HUES64 (cell line): Measurements from ENCODE around the gene OAS3.
"Not testable (repeated sequence)": the region's sequence is repeated elsewhere in the genome, so short reads cannot be mapped to it uniquely, and the experiment has no call there.

Experiments used
- H3K27ac ChIP-seq: 2 replicates; pipeline ENCODE4 v1.7.0; 2013; ENCODE audit warnings: low read depth, low read length, inconsistent platforms
- H3K27me3 ChIP-seq: 2 replicates; pipeline ENCODE4 v1.6.1; 2013; ENCODE audit warnings: mild to moderate bottlenecking, low read length; ENCODE audit not compliant: insufficient read depth
- H3K36me3 ChIP-seq: 2 replicates; pipeline ENCODE4 v1.6.1; 2013; ENCODE audit warnings: mild to moderate bottlenecking, low read length; ENCODE audit not compliant: insufficient read depth
- H3K4me1 ChIP-seq: 2 replicates; pipeline ENCODE4 v1.6.1; 2013; ENCODE audit warnings: mild to moderate bottlenecking, low read length, moderate library complexity; ENCODE audit not compliant: insufficient read depth
- H3K4me3 ChIP-seq: 2 replicates; pipeline ENCODE4 v1.5.1; 2013; ENCODE audit warnings: mild to moderate bottlenecking, low read length, moderate library complexity
- H3K9ac ChIP-seq: 2 replicates; pipeline ENCODE4 v1.6.1; 2013; ENCODE audit warnings: mild to moderate bottlenecking, low read depth, low read length
- H3K9me3 ChIP-seq: 2 replicates; pipeline ENCODE4 v1.6.1; 2013; ENCODE audit warnings: low read depth, low read length; ENCODE audit not compliant: insufficient read depth
- WGBS: fragments of 150-250, 120-280 bp; methylation state at CpG from one replicate; pipeline ENCODE4 v1.1.7; 2013; ENCODE audit warnings: missing lambda C conversion rate; 5-methylcytosine and 5-hydroxymethylcytosine counted together

Gene OAS3

DNA sequence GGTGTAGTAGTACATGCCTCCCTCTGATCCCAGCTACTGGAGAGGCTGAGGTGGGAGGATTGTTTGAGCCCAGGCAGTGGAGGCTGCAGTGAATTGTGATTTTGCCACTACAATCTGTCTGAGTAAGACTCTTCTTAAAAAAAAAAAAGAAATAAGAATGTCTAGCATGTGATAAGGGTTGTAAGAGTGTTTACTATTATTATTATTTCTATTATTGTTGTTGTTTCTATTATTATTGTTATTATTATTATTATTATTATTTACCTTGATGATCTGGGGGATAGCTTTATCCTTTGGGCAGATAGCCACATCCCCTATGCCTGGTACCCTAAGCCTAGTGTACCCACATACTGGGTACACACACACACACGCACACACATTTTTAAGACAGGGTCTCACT is 4.3 kb downstream of the OAS3 start:
- 100% methylated on average over 1 of the region's 1 CpG for WGBS

DNA sequence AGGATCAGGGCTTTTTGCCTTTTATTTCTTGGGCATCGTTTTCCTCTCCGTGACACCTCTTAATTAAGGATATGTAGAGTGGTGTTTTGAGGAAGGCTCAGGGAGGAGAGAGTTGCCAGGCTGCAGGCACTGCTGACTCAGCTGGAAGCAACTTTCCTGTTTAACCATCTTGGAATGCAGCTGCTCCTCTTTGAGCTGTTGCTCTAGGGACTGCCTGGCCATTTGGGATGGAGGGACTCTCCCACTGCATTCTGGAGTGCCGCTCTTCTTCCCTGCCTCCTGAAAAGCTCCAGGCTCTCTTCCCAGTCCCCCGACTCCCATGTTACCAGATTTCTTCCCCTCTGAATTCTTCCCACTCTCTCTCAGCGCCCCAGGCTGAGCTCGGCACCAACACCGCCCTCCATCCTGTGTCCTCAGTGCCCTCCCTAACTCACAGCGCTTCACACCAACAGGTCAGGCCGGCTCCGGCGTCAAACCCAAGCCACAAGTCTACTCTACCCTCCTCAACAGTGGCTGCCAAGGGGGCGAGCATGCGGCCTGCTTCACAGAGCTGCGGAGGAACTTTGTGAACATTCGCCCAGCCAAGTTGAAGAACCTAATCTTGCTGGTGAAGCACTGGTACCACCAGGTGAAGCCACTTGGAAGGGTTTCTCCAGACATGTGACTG is 5.9 kb downstream of the OAS3 start:
- H3K4me1 ChIP-seq, result no peaks in the 10 kb centered on the region
- no peaks in the 10 kb centered on the region for H3K9me3 ChIP-seq
- H3K27me3 ChIP-seq, result peaks cover 9% of the 10 kb centered on the region
- H3K27ac ChIP-seq, result no peak overlapping the region
- WGBS, result 92% methylated on average over 15 of the region's 15 CpGs
- H3K4me3 ChIP-seq, result no peak overlapping the region
- H3K9ac ChIP-seq, result no peak overlapping the region
- no peaks in the 10 kb centered on the region for H3K36me3 ChIP-seq

More for the DNA sequence above, 4.3 kb downstream of the OAS3 start:
- no peaks in the 10 kb centered on the region for H3K9me3 ChIP-seq
- H3K27ac ChIP-seq, result no peak overlapping the region
- peaks cover 25% of the 10 kb centered on the region for H3K27me3 ChIP-seq
- H3K4me3 ChIP-seq, result no peak overlapping the region
- H3K36me3 ChIP-seq, result no peaks in the 10 kb centered on the region
- H3K9ac ChIP-seq, result no peak overlapping the region
- no peaks in the 10 kb centered on the region for H3K4me1 ChIP-seq

DNA sequence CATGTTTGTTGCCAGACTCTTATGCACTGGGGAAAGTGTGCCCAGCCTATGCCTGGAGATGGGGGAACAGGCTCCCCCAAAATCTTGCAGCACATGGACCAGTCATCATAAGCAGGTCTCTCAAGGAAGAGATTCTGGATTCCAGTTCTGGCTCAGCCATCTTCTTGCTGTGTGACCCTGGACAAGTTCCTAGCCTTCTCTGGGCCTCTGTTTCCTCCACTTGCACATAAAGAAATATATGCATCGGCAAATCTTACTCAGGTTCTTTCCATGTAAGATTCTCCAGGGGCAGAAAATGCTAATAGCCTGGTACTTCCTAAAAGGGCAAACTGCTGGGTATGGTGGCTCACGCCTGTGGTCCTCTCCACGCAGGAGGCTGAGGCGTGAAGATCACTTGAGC is 7.2 kb downstream of the OAS3 start:
- no peaks in the 10 kb centered on the region for H3K9me3 ChIP-seq
- H3K36me3 ChIP-seq, result no peaks in the 10 kb centered on the region
- H3K4me1 ChIP-seq, result no peaks in the 10 kb centered on the region
- H3K27ac ChIP-seq, result no peak overlapping the region
- H3K9ac ChIP-seq, result no peak overlapping the region
- no peak overlapping the region for H3K4me3 ChIP-seq
- WGBS, result 94% methylated on average over 4 of the region's 4 CpGs
- no peaks in the 10 kb centered on the region for H3K27me3 ChIP-seq

DNA sequence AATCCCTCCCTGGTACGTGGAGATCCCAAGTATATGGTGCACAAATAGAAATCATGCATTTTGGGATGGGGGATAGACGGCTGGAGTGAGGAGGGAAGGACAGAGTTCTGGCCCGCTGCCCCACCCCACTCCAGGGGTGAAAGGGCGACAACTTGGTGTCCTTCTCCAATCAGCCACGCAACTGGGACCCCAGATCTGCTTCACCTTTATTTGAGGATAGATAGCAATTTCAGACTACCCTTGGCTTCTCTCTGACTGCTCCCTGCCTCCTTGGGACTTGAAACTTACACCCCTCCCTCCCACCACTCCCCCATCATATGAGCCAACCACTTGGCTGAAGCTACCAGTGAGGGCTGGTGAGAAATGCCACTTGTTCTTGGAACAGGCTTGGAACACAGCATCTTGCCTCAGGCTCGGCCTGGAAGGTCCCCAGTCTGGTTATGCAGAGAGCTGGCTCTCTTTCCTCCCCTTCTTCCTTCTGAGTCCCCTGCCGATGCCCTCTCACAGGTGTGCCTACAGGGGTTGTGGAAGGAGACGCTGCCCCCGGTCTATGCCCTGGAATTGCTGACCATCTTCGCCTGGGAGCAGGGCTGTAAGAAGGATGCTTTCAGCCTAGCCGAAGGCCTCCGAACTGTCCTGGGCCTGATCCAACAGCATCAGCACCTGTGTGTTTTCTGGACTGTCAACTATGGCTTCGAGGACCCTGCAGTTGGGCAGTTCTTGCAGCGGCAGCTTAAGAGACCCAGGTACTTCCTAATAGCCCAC is 8.1 kb downstream of the OAS3 start:
- H3K4me1 ChIP-seq, result no peaks in the 10 kb centered on the region
- no peaks in the 10 kb centered on the region for H3K36me3 ChIP-seq
- H3K27me3 ChIP-seq, result no peaks in the 10 kb centered on the region
- no peaks in the 10 kb centered on the region for H3K9me3 ChIP-seq
- no peak overlapping the region for H3K9ac ChIP-seq
- no peak overlapping the region for H3K27ac ChIP-seq
- 93% methylated on average over 13 of the region's 14 CpGs for WGBS
- H3K4me3 ChIP-seq, result no peak overlapping the region

DNA sequence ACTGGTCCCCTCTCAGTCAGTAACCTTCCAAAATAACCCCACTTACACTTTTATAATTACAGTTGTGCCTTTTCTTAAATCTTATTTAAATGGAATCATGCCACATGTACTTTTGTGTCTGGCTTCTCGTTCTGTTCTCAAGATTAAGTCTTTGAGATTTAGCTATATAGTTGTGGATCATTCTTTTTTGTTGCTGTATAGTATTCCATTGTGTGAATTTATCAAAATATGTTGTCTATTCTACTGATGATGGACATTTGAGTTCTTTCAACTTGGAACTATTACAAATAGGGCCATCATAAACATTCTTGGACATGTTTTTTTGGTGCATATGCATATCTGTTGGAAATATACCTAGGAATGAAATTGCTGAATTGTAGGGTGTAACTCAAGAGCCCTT is 9.0 kb downstream of the OAS3 start:
- Histone ChIP-seq H3K9me3 (no peaks in the 10 kb centered on the region), H3K4me3 (no peak overlapping the region), H3K36me3 (no peaks in the 10 kb centered on the region), H3K27me3 (no peaks in the 10 kb centered on the region), H3K27ac (no peak overlapping the region), H3K4me1 (no peaks in the 10 kb centered on the region), H3K9ac (no peak overlapping the region)
- WGBS, result 0% methylated on average over 1 of the region's 1 CpG

DNA sequence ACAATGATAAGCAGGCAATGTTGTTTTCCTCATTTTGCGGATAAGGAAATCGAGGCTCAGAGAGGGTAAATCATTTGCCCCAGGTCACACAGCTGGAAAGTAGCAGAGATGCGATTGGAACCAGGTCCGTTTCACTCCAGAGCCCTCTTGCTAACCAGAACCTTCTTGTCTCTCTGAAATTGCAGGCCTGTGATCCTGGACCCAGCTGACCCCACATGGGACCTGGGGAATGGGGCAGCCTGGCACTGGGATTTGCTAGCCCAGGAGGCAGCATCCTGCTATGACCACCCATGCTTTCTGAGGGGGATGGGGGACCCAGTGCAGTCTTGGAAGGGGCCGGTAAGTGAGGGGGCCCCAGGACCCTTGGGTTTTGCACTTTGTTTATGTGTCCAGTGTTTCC is 9.5 kb downstream of the OAS3 start:
- no peak overlapping the region for H3K27ac ChIP-seq
- H3K4me1 ChIP-seq, result no peaks in the 10 kb centered on the region
- H3K4me3 ChIP-seq, result no peak overlapping the region
- no peaks in the 10 kb centered on the region for H3K36me3 ChIP-seq
- H3K27me3 ChIP-seq, result no peaks in the 10 kb centered on the region
- no peak overlapping the region for H3K9ac ChIP-seq
- 93% methylated on average over 5 of the region's 5 CpGs for WGBS
- H3K9me3 ChIP-seq, result no peaks in the 10 kb centered on the region

DNA sequence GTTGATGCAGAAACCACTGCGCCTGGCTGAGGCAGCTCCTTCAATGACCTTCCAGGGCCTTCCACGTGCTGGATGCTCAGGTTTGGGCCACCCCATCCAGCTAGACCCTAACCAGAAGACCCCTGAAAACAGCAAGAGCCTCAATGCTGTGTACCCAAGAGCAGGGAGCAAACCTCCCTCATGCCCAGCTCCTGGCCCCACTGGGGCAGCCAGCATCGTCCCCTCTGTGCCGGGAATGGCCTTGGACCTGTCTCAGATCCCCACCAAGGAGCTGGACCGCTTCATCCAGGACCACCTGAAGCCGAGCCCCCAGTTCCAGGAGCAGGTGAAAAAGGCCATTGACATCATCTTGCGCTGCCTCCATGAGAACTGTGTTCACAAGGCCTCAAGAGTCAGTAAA is 10.5 kb downstream of the OAS3 start:
- 94% methylated on average over 7 of the region's 7 CpGs for WGBS
- H3K27ac ChIP-seq, result no peak overlapping the region
- no peak overlapping the region for H3K4me3 ChIP-seq
- no peaks in the 10 kb centered on the region for H3K9me3 ChIP-seq
- H3K9ac ChIP-seq, result no peak overlapping the region
- H3K27me3 ChIP-seq, result no peaks in the 10 kb centered on the region
- H3K36me3 ChIP-seq, result no peaks in the 10 kb centered on the region
- no peaks in the 10 kb centered on the region for H3K4me1 ChIP-seq

DNA sequence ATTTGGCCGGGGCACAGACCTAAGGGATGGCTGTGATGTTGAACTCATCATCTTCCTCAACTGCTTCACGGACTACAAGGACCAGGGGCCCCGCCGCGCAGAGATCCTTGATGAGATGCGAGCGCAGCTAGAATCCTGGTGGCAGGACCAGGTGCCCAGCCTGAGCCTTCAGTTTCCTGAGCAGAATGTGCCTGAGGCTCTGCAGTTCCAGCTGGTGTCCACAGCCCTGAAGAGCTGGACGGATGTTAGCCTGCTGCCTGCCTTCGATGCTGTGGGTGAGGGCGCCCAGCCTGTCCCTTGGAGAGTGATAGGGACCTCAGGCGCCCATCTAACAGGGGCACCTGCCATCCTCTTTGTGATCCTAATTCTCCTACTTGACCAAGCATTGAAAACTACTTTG is 12.4 kb downstream of the OAS3 start:
- no peaks in the 10 kb centered on the region for H3K4me1 ChIP-seq
- no peaks in the 10 kb centered on the region for H3K9me3 ChIP-seq
- 92% methylated on average over 11 of the region's 11 CpGs for WGBS
- H3K36me3 ChIP-seq, result no peaks in the 10 kb centered on the region
- H3K27me3 ChIP-seq, result no peaks in the 10 kb centered on the region
- no peak overlapping the region for H3K4me3 ChIP-seq
- H3K9ac ChIP-seq, result no peak overlapping the region
- no peak overlapping the region for H3K27ac ChIP-seq

DNA sequence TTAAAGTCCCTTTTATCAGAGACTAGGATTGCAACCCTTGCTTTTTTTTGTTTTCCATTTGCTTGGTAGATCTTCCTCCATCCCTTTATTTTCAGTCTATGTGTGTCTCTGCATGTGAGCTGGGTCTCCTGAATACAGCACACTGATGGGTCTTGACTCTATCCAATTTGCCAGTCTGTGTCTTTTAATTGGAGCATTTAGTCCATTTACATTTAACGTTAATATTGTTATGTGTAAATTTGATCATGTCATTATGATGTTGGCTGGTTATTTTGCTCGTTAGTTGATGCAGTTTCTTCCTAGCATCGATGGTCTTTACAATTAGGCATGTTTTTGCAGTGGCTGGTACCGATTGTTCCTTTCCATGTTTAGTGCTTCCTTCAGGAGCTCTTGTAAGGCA is 18.9 kb downstream of the OAS3 start:
- not testable (repeated sequence) for H3K36me3 ChIP-seq, H3K4me1 ChIP-seq, H3K4me3 ChIP-seq, H3K9ac ChIP-seq, H3K27ac ChIP-seq, H3K27me3 ChIP-seq
- WGBS, result 90% methylated on average over 4 of the region's 4 CpGs
- peaks cover 13% of the 10 kb centered on the region for H3K9me3 ChIP-seq

DNA sequence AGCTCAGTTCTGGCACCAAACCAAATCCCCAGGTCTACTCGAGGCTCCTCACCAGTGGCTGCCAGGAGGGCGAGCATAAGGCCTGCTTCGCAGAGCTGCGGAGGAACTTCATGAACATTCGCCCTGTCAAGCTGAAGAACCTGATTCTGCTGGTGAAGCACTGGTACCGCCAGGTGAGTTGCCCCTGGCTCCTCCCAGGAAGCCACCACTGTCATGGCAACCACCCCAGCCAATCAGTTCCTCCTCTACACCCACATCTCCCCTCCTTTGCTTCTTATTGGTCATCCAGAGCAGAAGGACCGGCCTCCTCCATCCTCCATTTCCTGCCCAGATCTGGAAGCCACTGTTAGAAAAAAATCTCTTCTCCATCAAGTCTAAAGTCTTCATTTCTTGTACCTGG is 22.8 kb downstream of the OAS3 start:
- Histone ChIP-seq H3K4me3 (no peak overlapping the region), H3K27me3 (no peaks in the 10 kb centered on the region), H3K9ac (no peak overlapping the region), H3K9me3 (peaks cover 13% of the 10 kb centered on the region), H3K27ac (no peak overlapping the region), H3K36me3 (no peaks in the 10 kb centered on the region), H3K4me1 (no peaks in the 10 kb centered on the region)
- WGBS, result 79% methylated on average over 7 of the region's 7 CpGs

DNA sequence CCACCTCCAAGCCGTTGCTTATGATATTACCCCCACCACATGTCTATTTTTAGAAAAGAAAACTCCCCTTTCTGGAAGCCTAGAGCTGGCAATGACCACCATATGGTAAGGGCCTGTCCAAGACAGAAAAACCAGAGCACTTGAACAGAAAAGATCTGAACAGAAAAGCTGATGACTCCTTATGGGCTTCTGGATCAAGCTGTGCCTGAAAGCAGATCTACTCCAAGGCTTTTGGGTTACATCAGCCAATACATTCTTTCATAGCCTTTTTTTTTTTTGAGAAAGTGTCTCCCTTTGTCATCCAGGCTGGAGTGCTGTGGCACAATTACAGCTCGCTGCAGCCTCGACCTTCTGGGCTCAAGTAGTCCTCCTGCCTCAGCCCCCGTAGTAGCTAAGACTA is 23.3 kb downstream of the OAS3 start:
- Histone ChIP-seq H3K4me1 (no peaks in the 10 kb centered on the region), H3K9me3 (peaks cover 13% of the 10 kb centered on the region), H3K9ac (no peak overlapping the region), H3K27me3 (no peaks in the 10 kb centered on the region), H3K27ac (no peak overlapping the region), H3K36me3 (no peaks in the 10 kb centered on the region), H3K4me3 (no peak overlapping the region)
- 96% methylated on average over 4 of the region's 4 CpGs for WGBS
